Stimulated activated CD4-positive, alpha-beta T cell treated with anti-CD3 and anti-CD28 coated beads, TNF-alpha, amount 100 ng/mL, for 1 hour (primary cell): ENCODE results near the gene JMJD1C.

Experiments
- DNase-seq, 3 donors: peaks; one replicate each; pipeline ENCODE4 v3.0.0-alpha.2; 2020; ENCODE audit warnings: low read depth in 3 of 3, low spot score in 1 of 3

Gene JMJD1C

DNA sequence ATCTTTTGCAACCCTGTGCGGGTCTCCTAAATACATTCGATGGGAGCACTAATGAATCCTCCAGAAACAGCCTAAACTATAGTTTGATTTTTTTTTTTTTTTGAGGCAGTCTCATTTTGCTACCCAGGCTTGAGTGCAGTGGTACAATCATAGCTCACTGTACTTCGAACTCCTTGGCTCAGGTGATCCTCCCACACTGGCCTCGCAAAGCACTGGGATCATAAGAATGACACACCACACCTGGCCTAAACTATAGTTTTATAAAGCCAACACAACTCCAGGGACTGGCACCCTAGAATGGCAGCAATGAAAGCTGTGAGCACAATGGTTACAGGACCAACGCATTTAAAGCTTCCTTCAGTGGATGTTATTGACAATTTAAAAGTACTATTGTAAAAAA lies 14.5 kb upstream of the JMJD1C start:
- DNase-seq = no peak

GRCh38 chr10:63478564-63478963 lies 12.8 kb upstream of the JMJD1C start:
- DNase-seq = no peak

GRCh38 chr10:63477927-63478326 lies 12.2 kb upstream of the JMJD1C start:
- DNase-seq = no peak

DNA sequence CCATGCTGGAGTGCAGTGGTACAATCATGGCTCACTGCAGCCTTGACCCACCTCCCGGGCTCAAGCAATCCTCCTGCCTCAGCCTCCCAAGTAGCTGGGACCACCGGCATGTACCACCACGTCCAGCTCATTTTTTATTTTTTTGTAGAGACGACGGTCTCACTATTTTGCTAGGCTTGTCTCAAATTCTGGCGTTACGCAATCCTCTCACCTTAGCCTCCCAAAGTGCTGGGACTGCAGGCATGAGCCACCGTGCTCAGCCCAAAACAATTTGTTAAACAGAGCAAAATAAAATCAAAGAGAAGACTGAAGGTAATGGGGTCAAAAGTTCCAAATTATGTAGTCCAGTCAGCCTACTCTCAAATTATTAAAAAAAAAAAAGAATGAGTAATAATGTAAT lies 8.7 kb upstream of the JMJD1C start:
- DNase-seq = no peak

GRCh38 chr10:63470928-63471327 lies 5.2 kb upstream of the JMJD1C start:
- no peak for DNase-seq

DNA sequence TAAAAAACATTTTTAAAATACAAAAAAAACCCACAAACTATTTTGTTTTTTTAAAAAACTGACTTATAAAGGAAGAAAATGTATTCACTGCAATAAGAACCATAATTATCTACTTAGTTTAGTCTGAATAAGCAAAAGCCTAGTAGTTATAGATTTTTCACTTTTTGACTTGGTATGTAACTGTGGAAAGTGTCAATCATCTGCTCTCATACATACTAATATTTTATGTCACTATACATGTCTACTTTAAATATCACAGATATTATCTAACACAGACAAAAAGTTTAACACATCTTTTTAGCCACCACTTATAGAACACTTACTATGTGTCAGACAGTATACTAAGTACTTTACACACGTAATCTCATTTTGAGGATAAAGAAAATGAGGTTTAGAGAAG lies 3.2 kb upstream of the JMJD1C start:
- DNase-seq = no peak

GRCh38 chr10:63467841-63468240 lies 2.1 kb upstream of the JMJD1C start:
- no peak for DNase-seq

GRCh38 chr10:63466144-63466935 lies 563 bp upstream of the JMJD1C start:
- no peak for DNase-seq

DNA sequence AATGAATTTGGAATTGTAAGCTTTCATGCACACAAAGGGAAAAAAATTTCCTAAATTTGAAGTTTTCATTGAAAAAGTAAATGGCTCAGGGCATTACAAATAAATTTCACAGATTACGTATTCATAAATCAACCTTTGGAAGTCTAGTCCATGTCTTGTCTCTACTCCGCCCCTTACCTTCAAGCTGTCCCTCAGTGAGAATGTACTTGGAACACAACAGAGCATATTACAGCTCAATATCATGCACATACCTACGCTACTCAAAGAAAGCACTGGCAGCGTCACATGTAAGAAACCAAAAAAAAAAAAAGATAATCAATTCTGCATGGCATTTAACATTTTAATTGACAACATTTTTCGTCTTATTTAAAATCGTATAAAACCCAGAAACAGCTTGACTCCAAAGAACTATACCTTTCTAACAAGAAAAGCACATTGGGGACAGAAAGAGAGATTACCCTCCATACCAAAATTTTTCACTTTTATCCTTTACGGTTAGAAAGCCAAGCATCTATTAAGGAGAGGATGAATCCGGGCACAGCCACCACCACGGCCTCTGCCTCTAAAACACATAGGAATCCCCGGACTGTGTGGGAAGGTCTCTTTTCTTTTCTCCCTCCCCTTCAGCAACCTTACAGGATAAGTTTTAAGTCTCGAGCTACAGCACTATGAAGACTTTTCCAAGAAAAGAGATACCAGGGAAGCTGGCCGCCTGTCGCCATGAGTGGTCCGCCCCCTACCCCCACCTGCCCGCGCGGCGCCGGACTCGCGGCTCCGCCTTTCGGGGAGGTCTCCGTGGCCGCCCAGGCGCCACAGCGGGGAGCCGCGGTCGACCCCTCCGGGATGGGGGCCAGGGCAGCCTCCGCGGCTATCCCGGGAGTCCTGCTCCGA lies 1.1 kb downstream of the JMJD1C start:
- no peak for DNase-seq

- no peak for DNase-seq
Measured at GRCh38 chr10:63462442-63462841, 3.3 kb downstream of the JMJD1C start.

GRCh38 chr10:63458177-63458576 lies 7.6 kb downstream of the JMJD1C start:
- DNase-seq = no peak

- no peak for DNase-seq
Measured at GRCh38 chr10:63457594-63457993, 8.2 kb downstream of the JMJD1C start.

- no peak for DNase-seq
Measured at GRCh38 chr10:63456437-63457210, 9.2 kb downstream of the JMJD1C start.

DNA sequence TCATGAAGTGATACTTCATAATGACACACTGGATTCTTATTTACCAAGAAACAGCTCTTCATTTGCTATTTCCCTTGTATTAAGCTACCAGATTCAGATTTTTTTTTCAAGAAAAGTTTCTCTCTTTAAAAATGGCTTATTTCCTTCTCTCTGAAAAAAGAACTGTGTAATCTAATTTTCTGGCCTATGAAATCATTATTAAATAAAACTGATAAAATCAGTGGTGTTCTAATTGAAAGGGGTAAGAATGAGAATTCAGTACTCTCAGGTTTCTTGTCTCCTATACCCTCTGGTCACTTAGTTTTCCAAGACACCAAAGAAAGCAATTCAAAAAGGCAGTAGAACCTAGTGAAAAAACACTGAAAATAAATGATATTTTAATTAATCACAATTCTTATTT lies 10.3 kb downstream of the JMJD1C start:
- DNase-seq = no peak

- no peak for DNase-seq
Measured at GRCh38 chr10:63454631-63455030, 11.1 kb downstream of the JMJD1C start.

- no peak for DNase-seq
Measured at GRCh38 chr10:63452524-63452923, 13.3 kb downstream of the JMJD1C start.

GRCh38 chr10:63446716-63447440 lies 18.9 kb downstream of the JMJD1C start:
- no peak for DNase-seq

- DNase-seq = no peak
Measured at GRCh38 chr10:63441404-63441803, 24.4 kb downstream of the JMJD1C start.

GRCh38 chr10:63439607-63440006 lies 26.2 kb downstream of the JMJD1C start:
- no peak for DNase-seq

- no peak for DNase-seq
Measured at GRCh38 chr10:63438506-63439498, 27.0 kb downstream of the JMJD1C start.
